C4-2B (cell line): Measurements from ENCODE around the gene KRTAP5-4.

ENCODE experiments used
- ZFX ChIP-seq: fragments of 450-650 bp; IDR thresholded peaks from 2 replicates; pipeline ENCODE4 v1.6.1; 2017
- TF ChIP-seq, protein P1 (sequence below): fragments of 450-650 bp; conservative IDR thresholded peaks from 2 replicates; pipeline ENCODE4 v1.5.1; 2017; ENCODE audit warnings: mild to moderate bottlenecking

DNA sequence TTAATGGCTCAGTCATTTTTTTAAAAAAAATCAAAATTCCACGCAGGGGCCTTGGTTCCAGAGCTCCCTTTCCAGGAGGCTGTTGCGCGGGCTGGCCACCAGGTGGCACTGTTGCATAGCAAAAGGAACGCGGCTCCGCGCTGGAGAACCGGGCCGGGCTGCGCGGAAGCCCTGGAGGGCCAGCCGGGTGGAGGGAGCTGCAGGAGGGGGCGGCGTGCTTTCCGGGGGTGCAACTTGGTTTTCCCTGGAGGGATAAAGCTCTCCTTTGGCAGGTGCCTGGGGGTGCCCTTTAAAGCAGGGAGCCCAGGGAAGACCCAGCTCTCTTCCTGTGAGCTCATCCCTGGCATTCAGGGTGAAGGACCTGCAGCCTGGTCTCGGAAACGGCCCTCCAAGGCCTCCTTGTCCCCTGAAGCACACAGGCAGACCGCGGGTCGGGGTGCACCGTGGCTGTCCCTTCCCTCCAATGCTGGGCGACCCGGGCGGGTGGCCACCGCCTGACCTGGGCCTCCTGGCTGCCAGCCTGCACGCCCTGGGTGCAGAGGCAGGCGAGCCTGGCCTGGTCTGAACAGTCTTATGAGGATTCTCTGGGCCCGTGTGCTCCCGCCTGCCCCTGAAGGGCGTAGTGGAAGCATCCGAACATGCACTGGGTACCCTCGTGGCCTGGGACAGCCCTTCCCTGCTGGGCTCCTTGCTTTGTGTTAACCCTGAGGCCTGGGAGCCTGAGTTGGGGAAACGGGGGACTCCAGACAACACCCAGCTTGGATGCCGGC, 31.0 kb upstream of the KRTAP5-4 start:
- TF ChIP-seq, protein P1, sequence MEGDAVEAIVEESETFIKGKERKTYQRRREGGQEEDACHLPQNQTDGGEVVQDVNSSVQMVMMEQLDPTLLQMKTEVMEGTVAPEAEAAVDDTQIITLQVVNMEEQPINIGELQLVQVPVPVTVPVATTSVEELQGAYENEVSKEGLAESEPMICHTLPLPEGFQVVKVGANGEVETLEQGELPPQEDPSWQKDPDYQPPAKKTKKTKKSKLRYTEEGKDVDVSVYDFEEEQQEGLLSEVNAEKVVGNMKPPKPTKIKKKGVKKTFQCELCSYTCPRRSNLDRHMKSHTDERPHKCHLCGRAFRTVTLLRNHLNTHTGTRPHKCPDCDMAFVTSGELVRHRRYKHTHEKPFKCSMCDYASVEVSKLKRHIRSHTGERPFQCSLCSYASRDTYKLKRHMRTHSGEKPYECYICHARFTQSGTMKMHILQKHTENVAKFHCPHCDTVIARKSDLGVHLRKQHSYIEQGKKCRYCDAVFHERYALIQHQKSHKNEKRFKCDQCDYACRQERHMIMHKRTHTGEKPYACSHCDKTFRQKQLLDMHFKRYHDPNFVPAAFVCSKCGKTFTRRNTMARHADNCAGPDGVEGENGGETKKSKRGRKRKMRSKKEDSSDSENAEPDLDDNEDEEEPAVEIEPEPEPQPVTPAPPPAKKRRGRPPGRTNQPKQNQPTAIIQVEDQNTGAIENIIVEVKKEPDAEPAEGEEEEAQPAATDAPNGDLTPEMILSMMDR: peak; percentile 95
- no peak for TF ChIP-seq ZFX
